SK-N-SH treated with all-trans-retinoic acid at 6 μM for 48 hours (cell line): ENCODE data around the gene PDZD2.

Source experiments
- ARNTL ChIP-seq: fragments of 450-650 bp; formaldehyde crosslinking; IDR thresholded peaks from 2 replicates; pipeline ENCODE4 v1.5.0; 2020; ENCODE audit warnings: low read depth, mild to moderate bottlenecking, moderate library complexity, borderline replicate concordance
- CSDC2 ChIP-seq: fragments of 250-450 bp; sonication (Bioruptor Pico); IDR thresholded peaks from 2 replicates; pipeline ENCODE4 v1.5.0; 2020; ENCODE audit warnings: mild to moderate bottlenecking, moderate library complexity
- ESRRG ChIP-seq: fragments of 250-450 bp; sonication (Bioruptor Pico); IDR thresholded peaks from 2 replicates; pipeline ENCODE4 v1.6.1; 2021; ENCODE audit warnings: mild to moderate bottlenecking
- OSR1 ChIP-seq: fragments of 250-450 bp; sonication (Bioruptor Pico); IDR thresholded peaks from 2 replicates; pipeline ENCODE4 v1.8.0; 2022; ENCODE audit warnings: moderate library complexity, mild to moderate bottlenecking, inconsistent platforms
- ZC3H10 ChIP-seq: fragments of 250-450 bp; sonication (Bioruptor Pico); IDR thresholded peaks from 2 replicates; pipeline ENCODE4 v1.5.1; 2021; ENCODE audit warnings: mild to moderate bottlenecking, moderate library complexity
- ZFP30 ChIP-seq: fragments of 450-650 bp; formaldehyde crosslinking; IDR thresholded peaks from 2 replicates; pipeline ENCODE4 v1.5.0; 2022; ENCODE audit warnings: mild to moderate bottlenecking, moderate library complexity
- ZNF8 ChIP-seq: fragments of 450-650 bp; formaldehyde crosslinking; IDR thresholded peaks from 2 replicates; pipeline ENCODE4 v1.5.0; 2020; ENCODE audit warnings: mild to moderate bottlenecking, moderate library complexity

- TF ChIP-seq ZFP30 (CRISPR knock-in tag) (no peak), ESRRG (CRISPR knock-in tag) (no peak), ZC3H10 (CRISPR knock-in tag) (no peak), ZNF8 (CRISPR knock-in tag) (no peak), ARNTL (CRISPR knock-in tag) (no peak), OSR1 (no peak), CSDC2 (no peak)
These were observed 68.4 kb downstream of the PDZD2 start for GRCh38 chr5:31707329-31707728.
